Amygdala (tissue), 56 donors: Measurements from ENCODE around the gene MAST2.
"Not testable (repeated sequence)": the region's sequence is repeated elsewhere in the genome, so short reads cannot be mapped to it uniquely, and the experiment has no call there.

Source experiments
- DNase-seq, 56 donors: peaks; one replicate each; lab custom pipeline; 2025; lab: John Stamatoyannopoulos, UW

MAST2 gene

GRCh38 chr1:45854724-45855123 is 51.3 kb downstream of the MAST2 start:
- no peak for DNase-seq

- DNase-seq: no peak
Measured at GRCh38 chr1:45857101-45857700, 53.8 kb downstream of the MAST2 start.

GRCh38 chr1:45857755-45858492 is 54.5 kb downstream of the MAST2 start:
- not testable (repeated sequence) for DNase-seq

GRCh38 chr1:45859221-45859620 is 55.8 kb downstream of the MAST2 start:
- no peak for DNase-seq

GRCh38 chr1:45862008-45862407 is 58.6 kb downstream of the MAST2 start:
- no peak for DNase-seq

GRCh38 chr1:45863218-45863617 is 59.8 kb downstream of the MAST2 start:
- DNase-seq: no peak

- peak in 4 of 56 donors; percentile 3 to 19 (median 6) for DNase-seq
Measured at GRCh38 chr1:45864167-45865106, 61.0 kb downstream of the MAST2 start.

GRCh38 chr1:45867697-45868348 is 64.4 kb downstream of the MAST2 start:
- no peak for DNase-seq

GRCh38 chr1:45868861-45869260 is 65.4 kb downstream of the MAST2 start:
- DNase-seq: no peak

GRCh38 chr1:45870500-45870899 is 67.1 kb downstream of the MAST2 start:
- no peak for DNase-seq

GRCh38 chr1:45872173-45872801 is 68.9 kb downstream of the MAST2 start:
- peak in 7 of 56 donors; percentile 2 to 34 (median 11) for DNase-seq

GRCh38 chr1:45876000-45876617 is 72.7 kb downstream of the MAST2 start:
- DNase-seq: no peak

- DNase-seq: no peak
Measured at GRCh38 chr1:45877264-45877663, 73.9 kb downstream of the MAST2 start.

GRCh38 chr1:45879885-45880598 is 76.6 kb downstream of the MAST2 start:
- DNase-seq: no peak

GRCh38 chr1:45880930-45881329 is 77.5 kb downstream of the MAST2 start:
- DNase-seq: no peak

- no peak for DNase-seq
Measured at GRCh38 chr1:45883658-45884057, 80.2 kb downstream of the MAST2 start.

GRCh38 chr1:45884700-45885099 is 81.3 kb downstream of the MAST2 start:
- no peak for DNase-seq

- DNase-seq: no peak
Measured at GRCh38 chr1:45886229-45886628, 82.8 kb downstream of the MAST2 start.
